Osteocyte (in vitro differentiated cells): ENCODE data around the gene SGCD. TPM values are rescaled to one million over a fixed set of nuclear protein-coding genes. Genes with fewer than 3 reads are reported as not detected.

Experiments used
- DNase-seq: peaks from one replicate; pipeline ENCODE4 v3.0.0; 2021; ENCODE audit warnings: mixed read lengths; ENCODE audit not compliant: unreplicated experiment; ENCODE audit errors: extremely low spot score
- H3K27ac Mint-ChIP-seq: one replicate; pipeline ENCODE4 v1.8.0; 2021; ENCODE audit warnings: mild to moderate bottlenecking, mixed read lengths; ENCODE audit not compliant: unreplicated experiment
- H3K27me3 Mint-ChIP-seq: one replicate; pipeline ENCODE4 v1.8.0; 2021; ENCODE audit warnings: mixed read lengths; ENCODE audit not compliant: unreplicated experiment
- H3K36me3 Mint-ChIP-seq: one replicate; pipeline ENCODE4 v1.8.0; 2021; ENCODE audit warnings: mixed read lengths; ENCODE audit not compliant: unreplicated experiment
- H3K4me1 Mint-ChIP-seq: one replicate; pipeline ENCODE4 v1.8.0; 2021; ENCODE audit warnings: mixed read lengths; ENCODE audit not compliant: unreplicated experiment
- H3K4me3 Mint-ChIP-seq: one replicate; pipeline ENCODE4 v1.8.0; 2021; ENCODE audit warnings: mild to moderate bottlenecking, moderate library complexity, mixed read lengths; ENCODE audit not compliant: unreplicated experiment
- H3K9me3 Mint-ChIP-seq: one replicate; pipeline ENCODE4 v1.8.0; 2021; ENCODE audit warnings: mixed read lengths; ENCODE audit not compliant: unreplicated experiment
- total RNA-seq: library from RNA; stranded (reverse); gene quantifications from 2 replicates; pipeline ENCODE4 v1.2.1, GENCODE V29; 2021
- TF ChIP-seq, protein P1 (sequence below): fragments of 200-600 bp; sonication (generic); IDR thresholded peaks from 2 replicates; pipeline ENCODE4 v1.5.0; 2021; ENCODE audit warnings: antibody characterized with exemption, mild to moderate bottlenecking, moderate library complexity

Gene SGCD
- total RNA-seq, 1 donor from 2014 or later: 13.1 TPM

DNA sequence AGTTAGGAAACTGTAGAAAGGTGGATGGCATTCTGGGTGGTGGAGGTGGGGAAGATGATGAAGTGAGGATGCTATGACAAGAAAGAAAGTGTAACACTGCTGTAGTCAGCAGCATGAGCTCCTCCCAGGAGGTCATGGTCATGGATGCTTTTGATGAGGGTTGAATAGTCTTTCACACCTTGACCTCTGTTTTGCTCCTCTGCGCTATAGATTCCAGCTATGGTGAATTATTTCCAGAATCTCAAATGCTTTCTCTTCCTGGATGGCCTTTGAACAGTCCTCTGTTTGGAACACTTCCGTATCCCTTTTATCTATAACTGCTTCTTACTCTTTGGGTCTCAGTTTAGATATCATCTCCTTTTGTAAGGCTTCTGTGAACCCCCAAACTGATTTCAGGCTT lies 357.3 kb downstream of the SGCD start:
- TF ChIP-seq, protein P1, sequence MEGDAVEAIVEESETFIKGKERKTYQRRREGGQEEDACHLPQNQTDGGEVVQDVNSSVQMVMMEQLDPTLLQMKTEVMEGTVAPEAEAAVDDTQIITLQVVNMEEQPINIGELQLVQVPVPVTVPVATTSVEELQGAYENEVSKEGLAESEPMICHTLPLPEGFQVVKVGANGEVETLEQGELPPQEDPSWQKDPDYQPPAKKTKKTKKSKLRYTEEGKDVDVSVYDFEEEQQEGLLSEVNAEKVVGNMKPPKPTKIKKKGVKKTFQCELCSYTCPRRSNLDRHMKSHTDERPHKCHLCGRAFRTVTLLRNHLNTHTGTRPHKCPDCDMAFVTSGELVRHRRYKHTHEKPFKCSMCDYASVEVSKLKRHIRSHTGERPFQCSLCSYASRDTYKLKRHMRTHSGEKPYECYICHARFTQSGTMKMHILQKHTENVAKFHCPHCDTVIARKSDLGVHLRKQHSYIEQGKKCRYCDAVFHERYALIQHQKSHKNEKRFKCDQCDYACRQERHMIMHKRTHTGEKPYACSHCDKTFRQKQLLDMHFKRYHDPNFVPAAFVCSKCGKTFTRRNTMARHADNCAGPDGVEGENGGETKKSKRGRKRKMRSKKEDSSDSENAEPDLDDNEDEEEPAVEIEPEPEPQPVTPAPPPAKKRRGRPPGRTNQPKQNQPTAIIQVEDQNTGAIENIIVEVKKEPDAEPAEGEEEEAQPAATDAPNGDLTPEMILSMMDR: no peak
- Mint-ChIP-seq H3K4me3 (no peak overlapping the region), H3K27me3 (peaks cover 2% of the 10 kb centered on the region), H3K27ac (no peak overlapping the region), H3K4me1 (no peaks in the 10 kb centered on the region), H3K36me3 (no peaks in the 10 kb centered on the region), H3K9me3 (no peaks in the 10 kb centered on the region)
- DNase-seq: no peak

DNA sequence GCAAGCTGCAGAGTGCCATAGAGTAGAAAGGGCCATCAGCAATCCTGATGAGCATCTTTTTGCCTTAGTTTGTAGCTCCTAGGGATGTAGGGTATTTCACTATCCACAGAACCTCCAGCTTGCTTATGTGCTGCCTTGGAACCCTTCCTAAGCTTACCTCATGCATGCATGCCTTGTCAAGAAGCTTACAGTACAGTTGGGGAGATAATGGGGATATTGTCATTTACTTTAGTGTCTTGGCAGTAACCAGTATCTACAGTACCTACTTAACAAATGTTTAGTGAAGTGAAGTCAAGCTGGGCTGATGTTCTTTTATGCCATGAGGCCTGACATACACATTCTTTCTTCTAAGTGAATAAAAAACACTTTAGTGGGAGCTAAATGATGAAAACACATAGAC lies 358.5 kb downstream of the SGCD start:
- Mint-ChIP-seq H3K4me3 (no peak overlapping the region), H3K27ac (no peak overlapping the region), H3K4me1 (no peaks in the 10 kb centered on the region), H3K27me3 (peaks cover 2% of the 10 kb centered on the region), H3K9me3 (no peaks in the 10 kb centered on the region), H3K36me3 (no peaks in the 10 kb centered on the region)
- no peak for DNase-seq
- TF ChIP-seq, protein P1: no peak

DNA sequence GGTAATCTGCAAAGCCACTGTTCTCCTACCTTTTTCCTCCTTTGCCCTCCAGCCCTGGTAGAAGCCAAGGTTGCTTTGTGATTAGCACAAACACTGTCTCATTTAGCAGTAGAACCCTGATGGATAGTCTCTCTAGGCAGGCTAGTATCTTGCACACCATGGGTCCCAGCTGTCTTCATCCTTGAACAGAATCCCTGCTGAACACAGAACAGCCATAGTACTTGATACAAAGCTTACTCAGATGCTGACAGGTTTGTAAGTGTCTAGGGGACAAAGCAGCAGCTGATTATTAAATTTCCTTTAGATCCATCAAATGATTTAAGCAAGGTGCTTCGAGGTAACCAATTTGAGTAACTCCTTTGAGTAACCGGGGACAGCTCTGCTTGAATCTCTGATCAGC lies 359.4 kb downstream of the SGCD start:
- no peak overlapping the region for H3K27ac Mint-ChIP-seq
- no peak overlapping the region for H3K4me3 Mint-ChIP-seq
- TF ChIP-seq, protein P1: no peak
- H3K4me1 Mint-ChIP-seq: no peaks in the 10 kb centered on the region
- H3K9me3 Mint-ChIP-seq: no peaks in the 10 kb centered on the region
- no peaks in the 10 kb centered on the region for H3K36me3 Mint-ChIP-seq
- no peak for DNase-seq
- H3K27me3 Mint-ChIP-seq: peaks cover 2% of the 10 kb centered on the region

DNA sequence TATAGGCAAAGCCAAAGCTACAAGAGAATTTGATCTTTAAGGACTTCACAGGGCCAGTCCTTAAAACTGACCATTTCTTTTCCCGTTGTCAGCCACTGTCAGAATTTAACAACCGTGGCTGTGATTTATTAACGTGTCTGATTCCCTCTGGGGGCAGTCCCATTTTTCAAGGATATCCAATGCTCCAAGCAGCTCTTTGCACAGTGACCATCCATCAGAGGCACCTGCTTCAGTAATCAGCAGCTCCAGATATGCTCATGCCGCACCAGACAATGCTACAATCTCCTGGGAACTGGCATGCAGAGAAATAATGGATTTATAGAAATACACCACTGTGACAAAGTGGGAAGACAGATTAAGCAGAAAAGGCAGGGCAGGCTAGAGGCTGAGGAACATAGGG lies 359.8 kb downstream of the SGCD start:
- TF ChIP-seq, protein P1: no peak
- Mint-ChIP-seq H3K4me1 (no peaks in the 10 kb centered on the region), H3K36me3 (no peaks in the 10 kb centered on the region), H3K4me3 (no peak overlapping the region), H3K27ac (no peak overlapping the region), H3K9me3 (no peaks in the 10 kb centered on the region), H3K27me3 (peaks cover 2% of the 10 kb centered on the region)
- DNase-seq: no peak

DNA sequence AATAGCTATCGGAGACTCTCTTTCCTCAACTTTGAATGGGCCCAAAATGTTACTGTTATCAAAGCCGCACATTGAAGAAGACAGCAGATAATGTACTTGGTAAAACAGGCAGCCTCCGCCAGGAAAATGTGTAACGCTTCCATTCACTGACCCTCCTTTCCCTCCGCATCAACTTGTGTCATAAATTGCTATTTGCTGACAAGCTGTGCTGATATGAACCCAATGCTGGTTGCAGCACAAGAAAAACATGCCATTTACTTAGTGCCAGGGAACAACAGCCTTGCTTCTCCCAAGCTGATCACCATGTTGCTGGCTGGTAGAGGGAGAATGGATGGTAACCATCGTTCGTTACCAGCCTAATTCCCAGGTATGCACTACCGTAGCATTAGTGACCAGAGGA lies 360.6 kb downstream of the SGCD start:
- H3K36me3 Mint-ChIP-seq: no peaks in the 10 kb centered on the region
- H3K4me1 Mint-ChIP-seq: no peaks in the 10 kb centered on the region
- TF ChIP-seq, protein P1: no peak
- H3K9me3 Mint-ChIP-seq: no peaks in the 10 kb centered on the region
- no peak overlapping the region for H3K4me3 Mint-ChIP-seq
- H3K27me3 Mint-ChIP-seq: peaks cover 2% of the 10 kb centered on the region
- no peak overlapping the region for H3K27ac Mint-ChIP-seq
- DNase-seq: no peak
